GM21528 (cell line): Measurements from ENCODE around the gene LRMDA.
"Not testable (repeated sequence)": the region's sequence is repeated elsewhere in the genome, so short reads cannot be mapped to it uniquely, and the experiment has no call there.

ENCODE experiments used
- ATAC-seq: cut with Tn5 transposase; IDR thresholded peaks from one replicate; pipeline ENCODE4 v1.9.1; 2021; ENCODE audit warnings: mild to moderate bottlenecking, moderate library complexity; ENCODE audit not compliant: unreplicated experiment, low FRiP score

LRMDA gene

DNA sequence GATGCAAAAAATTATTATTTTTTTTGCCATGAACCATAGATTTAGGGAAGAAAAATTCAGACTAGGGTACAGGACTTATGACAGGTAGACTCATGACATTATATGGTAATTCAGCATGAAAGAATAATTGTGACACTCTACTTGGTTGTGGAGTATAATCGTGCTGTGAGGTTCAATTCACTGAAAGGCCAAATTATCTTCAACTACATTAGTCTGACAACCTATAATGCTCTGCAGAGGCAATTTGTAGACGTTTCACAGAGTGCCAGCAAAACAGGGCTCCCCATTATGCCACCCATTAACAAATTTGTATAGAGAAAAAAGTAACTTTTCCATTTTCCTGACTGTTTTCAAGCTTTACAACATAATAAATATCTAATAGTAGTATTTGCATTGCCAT is 292.6 kb downstream of the LRMDA start:
- no peak for ATAC-seq

DNA sequence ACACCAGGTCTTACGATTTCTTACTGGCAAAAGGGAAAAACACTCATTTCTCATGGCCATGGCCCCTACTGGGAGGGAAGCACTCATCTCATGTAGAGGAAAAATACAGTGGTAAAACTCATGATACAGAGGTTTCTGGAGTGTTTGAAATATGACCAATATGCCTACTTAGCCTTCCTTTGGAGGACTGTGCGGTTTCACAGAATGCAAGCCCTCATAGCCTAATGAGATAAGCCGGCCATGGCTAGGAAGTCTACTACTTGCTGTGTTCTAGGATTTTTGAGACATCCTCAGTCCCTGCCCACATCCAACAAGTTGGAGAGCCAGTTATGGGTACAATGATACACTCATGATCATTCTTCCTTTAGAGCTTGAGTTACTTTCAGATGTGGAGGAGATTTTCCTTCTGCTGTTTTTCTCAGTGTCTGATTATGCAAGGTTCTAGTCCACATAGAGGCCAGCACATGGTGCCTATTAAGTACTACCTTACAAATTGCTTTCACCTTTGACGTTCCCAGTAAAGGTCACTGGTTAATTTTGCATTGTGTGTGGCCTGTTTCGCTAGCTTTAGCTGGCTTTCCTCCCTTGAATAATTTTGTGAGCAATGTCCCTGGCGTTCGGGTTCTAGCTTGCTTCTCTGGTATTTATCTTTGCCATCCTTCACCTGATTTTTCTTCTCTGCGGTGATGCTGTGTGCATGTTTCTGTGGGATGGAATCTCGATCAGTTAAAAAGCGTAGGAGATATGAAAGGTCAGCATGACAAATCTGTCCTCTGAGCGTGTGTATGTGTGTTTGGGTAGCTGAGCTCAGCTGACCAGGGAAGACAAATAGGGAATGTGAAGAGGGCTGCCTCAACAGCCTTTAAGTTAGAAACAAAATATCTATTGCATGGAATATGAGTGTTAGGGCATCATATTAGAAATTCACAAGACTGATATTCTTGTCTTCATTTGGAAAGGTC is 295.4 kb downstream of the LRMDA start:
- no peak for ATAC-seq

DNA sequence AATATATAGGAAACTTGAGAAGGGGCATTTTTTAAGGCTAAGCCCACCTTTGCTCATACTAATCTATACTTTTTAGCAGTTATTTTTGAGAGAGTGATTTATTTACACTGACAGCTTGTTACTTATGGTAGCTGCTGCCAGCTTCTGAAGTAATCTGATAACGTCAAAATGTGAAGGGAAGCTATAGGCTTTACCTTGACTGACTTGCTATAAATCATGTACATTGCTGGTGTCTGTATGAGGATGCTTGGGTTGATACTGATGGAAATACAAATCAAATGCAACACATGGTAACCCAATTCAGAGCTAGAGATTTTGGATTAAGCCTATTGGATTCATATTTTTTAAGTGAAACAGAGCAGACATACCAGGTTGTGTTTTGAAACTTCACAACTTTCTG is 299.4 kb downstream of the LRMDA start:
- ATAC-seq = no peak

DNA sequence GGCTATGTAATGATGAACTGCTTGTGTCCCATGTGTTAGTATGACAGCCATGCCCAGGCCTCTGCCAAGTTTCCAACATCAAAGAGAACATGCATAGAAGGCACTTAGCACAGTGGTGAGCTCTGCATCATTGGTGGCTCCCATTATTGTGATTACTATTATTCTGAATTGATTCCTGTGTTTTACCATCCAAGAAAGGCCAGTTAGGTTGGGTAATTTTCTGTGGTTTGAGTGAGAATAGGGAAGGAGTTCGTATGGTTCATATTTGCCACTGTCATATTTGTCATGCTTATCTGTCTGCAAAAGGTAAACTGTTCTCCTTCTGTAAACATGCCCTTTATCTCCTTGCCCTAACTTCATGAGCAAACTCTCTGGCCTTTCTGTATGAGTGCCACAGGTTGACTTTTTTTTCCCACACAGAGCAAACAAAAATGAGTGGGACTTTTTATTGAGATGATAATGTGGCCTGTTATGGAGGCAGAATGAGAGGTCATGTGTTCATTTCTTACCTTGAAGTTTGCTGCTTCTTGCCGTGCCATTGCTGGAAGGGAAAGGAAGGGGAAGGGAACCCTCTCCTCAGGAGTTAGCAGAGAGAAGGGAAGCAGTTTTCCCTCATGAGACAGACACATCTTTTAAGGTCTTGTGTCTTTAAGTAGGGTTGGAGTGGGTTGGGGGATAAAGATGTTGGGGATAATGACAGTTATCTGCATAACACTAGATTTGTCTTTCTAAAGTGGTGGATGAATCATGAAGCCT is 301.9 kb downstream of the LRMDA start:
- no peak for ATAC-seq

DNA sequence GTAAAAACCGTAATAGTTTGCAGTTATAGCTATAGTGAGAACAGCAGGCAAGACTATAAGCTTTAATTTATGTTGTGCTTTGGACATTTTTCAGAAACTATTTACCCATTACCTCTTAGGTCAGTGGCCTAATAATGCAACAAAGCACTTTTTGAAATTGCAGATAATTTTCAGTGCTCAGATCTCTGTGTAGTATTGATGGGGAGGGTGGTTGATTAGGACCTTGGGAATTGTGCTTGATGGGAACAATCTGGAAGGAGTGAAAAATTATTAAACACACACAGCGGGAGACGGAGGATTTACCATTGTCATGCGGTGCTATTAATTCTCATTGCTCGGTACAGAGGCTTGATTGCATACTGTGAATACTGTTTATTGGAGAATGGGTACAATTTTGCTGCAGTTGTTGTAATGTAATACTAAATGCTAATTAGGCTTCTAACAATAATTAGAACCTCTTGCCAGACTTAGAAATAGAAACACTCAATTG is 304.8 kb downstream of the LRMDA start:
- no peak for ATAC-seq

DNA sequence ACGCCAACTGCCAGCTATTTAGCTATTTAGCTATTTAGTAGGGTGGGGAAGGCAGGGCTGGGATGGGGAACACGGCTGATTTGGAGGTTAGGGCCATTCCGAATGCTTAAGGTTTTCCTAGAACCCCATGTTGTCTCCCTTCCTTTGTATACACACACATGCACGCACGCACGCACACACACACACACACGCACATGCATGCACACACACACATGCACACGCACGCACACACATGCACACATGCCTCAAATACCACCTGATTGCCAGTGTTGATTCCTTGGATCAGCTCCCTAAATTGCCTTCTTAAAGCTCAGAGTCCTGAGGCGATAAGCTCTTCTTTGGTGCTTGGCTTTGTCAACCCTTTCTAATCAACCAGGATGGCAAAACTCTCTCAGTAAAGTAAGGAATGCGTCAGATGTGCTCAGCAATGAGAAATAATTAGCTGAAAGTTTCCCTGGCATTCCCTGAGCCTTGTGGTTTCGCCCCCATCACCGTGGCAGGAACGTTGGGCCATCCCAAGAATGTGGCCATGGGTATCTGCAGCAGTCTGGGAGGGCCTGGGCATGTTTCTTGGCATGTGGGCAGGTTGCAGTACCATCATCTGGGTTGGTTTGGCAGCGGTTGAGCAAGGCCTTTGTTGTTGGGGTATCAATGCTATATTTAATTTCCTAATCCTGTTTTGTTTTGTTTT is 305.6 kb downstream of the LRMDA start:
- no peak for ATAC-seq

DNA sequence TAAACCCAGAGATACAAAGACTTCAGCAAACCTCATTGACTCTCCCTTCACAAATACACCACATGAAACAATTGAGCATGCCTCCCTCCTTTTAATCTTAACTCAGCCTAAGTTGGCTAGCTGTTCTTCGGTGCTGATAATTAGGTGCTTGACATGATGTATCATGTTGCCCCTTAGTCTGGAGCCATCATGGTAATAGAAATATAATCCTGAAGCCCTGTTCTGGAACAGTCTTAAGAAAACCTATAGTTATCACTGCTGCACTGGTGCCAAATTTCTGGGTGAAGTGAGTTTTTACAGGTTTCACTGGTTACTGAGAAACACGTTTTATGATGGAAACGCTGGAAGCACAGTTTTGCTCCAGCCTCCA is 306.1 kb downstream of the LRMDA start:
- no peak for ATAC-seq

DNA sequence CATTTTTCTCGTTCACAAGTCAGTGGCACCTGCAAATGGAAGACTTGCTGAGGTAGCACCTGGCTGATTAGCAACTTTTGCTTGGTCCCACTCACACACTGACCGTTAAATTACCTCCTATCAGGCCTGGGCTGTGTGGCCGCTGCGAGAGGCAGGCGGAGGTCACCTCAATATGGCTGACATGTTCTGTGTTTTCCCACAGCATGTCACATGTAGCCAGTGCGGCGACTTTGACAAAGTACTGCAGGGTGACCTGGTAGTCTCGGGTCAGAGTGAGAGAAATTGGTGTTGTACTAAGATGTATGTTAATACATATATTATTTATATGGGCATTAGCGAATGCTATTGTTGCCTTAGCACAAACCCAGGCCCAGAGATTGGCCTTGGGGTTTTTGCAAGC is 307.5 kb downstream of the LRMDA start:
- ATAC-seq = no peak

DNA sequence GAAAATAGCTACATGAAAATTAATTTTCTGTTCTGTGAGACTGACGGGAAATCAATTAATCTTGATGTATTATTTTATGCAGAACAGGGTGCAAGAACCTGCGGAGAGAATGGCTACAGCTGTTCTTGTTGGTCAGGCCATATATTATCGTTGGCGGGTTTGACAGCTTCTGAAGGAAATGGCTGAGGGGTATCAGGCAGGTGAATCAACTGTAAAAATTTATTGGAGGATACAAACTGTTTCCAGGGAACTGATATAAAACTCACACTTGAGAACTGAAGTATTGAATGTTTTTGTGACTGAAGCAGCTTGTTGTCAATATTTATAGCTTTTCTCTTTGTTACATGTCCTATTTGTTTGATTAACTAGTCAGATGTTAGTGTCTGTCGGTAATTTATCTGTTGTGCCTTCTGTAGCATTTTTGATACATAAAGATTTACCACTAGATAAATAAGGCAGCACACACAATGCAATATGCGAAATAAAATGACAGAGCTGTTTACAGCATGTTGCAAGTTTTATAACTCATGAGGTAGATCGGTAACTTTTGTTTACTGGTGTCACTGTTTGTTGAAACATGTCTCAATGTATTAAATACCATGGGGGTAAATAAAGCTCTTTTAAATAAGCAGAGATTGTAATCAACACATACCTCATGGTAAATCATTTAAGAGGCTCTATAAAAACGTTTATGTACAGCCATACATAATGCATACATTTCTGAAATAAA is 308.2 kb downstream of the LRMDA start:
- no peak for ATAC-seq

DNA sequence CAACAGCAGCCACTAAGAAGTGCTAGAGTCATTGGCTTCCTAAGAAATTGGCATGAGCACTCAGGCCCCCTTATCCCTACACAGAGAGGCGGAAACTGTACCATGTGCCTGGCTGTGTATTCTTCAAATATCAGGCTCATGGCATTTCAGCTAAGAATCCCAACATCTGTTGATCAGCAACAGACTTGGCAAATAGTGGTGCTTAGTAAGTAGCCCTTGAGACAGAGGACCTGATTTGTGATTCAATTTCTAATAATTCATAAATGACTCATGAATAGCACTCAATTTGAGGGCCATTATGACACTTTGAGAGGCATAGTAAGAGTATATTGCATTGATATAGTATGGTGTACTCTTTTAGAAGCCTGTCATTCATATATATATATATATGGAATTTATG is 309.1 kb downstream of the LRMDA start:
- ATAC-seq = no peak

DNA sequence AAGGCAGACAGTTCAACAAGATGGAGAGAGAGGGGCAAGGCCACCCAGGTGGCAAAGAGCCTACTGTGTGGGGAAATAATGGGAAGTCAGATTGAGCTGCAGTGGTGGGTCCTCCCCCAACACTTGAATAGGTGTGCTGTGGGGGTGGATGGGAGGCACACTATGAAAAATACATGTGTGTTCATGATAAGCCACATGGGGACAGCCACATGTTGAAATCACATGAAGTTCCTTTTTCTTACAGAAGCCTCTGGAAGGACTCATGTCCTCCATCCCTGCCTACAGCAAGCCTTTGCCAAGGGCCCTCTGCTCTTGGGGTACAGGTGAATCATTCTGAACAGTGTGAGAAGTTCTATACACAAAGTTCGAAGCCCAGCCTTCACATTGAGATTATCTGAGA is 310.9 kb downstream of the LRMDA start:
- ATAC-seq = no peak

DNA sequence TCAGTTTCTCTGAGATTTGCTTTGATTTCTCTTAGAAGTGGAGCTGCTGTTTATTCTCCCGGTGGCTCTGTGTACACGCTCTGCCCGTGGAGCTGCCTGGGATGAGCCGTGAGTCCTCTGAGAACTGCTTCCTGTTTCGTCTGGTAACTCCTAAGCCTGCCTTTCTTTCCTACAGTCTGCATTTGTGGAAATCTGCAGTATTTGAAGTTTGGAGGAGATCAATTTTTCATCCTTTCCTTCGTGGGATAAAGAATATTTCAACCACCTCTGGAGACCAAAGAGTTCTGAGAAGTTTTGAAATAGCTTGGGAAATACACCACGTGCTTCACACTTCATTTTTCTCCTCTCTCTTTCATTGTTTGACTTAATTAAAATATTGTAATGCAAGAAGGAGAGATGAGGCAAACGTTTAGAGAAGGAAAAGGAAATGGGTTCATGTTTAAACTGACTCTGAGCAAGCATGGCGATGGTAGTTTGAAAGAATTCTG is 311.9 kb downstream of the LRMDA start:
- ATAC-seq = no peak

DNA sequence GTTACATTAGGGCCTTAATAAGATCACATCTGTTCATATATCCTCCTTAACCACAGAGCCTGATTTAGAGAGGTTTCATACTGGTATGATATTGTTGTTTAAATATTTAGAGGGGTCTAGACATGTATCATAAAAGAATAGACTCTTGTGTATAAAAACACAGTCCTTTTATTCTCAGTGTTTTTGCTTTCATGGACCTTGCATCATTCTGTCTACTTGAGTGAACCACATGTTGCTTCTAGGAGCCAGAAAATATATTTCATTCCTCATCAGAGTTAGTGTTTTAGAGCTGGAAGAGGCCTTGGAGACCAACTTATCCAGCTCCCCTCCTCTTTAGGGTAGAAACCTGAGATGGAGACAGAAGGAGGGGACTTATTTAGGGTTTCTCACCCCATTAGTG is 312.8 kb downstream of the LRMDA start:
- no peak for ATAC-seq

DNA sequence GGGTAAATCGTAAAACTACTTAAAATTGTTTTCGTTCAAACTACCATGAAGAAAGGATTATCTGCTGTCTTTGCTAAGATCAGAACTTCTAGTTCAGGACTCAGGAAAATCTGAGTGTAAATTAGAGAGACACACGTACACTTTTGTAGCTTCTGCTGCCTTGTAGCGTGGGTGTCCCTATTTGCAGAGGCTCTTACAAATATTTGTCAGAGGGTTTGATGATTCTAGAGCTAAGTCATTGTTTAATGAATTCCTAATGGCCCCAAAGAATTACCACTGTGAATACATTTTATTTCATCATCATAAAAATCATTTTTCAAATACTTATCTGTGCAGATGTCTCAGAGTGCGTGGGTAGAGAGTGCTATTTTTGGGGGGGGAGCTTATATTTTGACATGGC is 314.9 kb downstream of the LRMDA start:
- ATAC-seq = no peak

DNA sequence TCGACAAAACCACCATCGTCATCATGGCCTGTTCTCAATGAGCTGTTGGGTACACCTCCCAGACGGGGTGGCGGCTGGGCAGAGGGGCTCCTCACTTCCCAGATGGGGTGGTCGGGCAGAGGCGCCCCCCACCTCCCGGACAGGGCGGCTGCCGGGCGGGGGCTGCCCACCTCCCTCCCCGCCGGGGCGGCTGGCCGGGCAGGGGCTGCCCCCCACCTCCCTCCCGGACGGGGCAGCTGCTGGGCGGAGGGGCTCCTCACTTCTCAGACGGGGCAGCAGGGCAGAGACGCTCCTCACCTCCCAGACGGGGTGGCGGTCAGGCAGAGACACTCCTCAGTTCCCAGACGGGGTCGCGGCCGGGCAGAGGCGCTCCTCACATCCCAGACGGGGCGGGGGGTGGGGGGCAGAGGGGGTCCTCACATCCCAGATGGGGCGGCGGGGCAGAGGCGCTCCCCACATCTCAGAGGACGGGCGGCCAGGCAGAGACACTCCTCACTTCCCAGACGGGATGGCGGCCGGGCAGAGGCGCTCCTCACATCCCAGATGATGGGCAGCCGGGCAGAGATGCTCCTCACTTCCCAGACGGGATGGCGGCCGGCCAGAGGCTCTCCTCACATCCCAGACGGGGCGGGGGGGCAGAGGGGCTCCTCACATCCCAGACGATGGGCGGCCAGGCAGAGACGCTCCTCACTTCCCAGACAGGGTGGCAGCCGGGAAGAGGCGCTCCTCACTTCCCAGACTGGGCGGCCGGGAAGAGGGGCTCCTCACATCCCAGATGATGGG is 318.9 kb downstream of the LRMDA start:
- not testable (repeated sequence) for ATAC-seq

DNA sequence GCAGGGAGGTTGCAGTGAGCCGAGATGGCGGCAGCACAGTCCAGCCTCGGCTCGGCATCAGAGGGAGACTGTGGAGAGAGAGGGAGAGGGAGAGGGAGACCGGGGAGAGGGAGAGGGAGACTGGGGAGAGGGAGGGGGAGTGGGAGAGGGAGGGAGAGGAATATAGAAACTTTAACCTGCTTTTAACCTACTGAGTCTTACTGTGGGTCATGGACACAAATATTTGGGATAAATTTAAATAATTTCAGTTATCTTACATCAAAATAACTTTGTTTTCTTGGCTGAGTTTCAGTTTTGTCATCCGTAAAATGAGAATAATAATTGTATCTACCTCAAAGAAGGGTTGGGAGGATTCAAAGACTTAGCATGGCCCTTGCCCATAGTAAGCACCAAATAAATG is 319.8 kb downstream of the LRMDA start:
- ATAC-seq = no peak

DNA sequence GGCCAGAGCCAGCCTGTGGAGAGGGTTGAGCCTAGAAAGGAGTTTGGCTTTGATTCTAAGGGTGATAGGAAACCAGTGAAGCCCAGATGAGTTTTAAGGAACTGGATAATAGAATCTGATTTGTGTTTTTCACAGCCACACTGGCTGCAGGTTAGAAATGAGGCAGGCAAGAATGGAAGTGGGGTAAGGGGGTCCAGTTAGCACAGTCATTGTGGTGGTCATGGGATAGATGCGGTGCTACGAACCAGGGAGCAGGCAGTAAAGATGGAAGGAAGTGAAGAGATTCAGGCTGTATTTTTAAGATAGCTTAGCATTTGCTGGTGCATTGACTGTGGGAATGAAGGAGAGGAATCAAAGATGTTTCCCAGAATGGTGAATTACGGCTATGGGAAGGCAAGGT is 322.2 kb downstream of the LRMDA start:
- ATAC-seq = no peak

DNA sequence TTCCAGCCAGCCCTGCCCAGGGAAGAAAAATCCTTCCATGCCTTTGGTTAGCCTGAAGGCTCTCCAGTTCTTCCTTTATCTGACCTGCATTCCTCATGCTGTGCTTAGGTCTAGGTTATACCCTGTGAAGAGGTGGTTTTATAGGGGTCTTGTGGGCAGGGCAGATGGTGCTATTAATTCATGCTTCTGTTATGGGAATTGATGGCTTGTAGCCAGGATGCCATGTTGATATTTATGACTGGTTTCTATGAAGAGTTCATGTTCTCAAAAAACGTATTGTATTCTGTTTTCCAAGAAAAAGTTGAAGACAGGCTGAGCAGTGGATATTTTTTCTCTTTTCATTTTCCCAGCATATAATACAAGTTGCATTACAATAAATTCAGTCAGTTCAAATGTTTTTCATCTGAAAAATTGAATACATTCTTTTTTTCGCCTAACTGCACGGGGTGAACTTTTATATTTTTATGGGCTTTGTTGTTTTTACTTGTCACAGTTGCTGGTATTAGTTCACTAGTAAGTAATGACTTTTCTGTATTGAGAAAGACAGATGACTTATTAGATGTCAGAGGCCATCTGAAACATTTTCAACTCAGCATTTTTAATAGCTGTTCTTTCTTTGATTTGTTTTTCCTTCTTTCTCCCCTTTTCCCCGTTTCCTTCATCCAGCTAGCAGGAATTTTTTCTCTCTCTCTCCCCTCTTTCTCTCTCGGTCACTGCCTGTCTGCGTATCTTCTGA is 322.8 kb downstream of the LRMDA start:
- no peak for ATAC-seq

DNA sequence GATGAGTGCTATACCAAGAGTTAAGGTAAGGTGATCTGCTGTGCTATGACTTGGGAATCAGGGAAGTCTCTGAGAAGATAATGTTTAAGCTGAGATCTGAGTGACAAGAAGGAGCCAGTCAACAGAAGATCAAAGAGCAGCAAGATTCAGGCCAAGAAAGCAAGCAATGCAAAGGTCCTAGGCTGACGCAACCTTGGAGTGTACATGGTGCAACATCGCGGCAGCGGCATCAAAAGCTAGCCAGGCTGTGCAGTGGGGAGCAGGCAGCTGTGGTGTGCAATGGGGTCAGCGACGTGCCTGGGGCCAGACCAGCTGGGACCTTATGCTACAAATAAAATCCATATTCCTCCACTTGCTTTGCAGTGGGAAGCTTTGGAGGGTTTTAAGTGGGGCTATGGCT is 324.1 kb downstream of the LRMDA start:
- ATAC-seq = no peak
